Body of pancreas (tissue), 4 donors: ENCODE results near the gene NECTIN2. TPM values are rescaled to one million over a fixed set of nuclear protein-coding genes. Genes with fewer than 3 reads are reported as not detected.

Source experiments
- ATAC-seq: fragments of 150-250 bp; one replicate; pipeline ENCODE4 v1.9.1; 2016
- DNase-seq, 4 donors: peaks; one replicate each; pipeline ENCODE4 v3.0.0-alpha.2; 2019
- H3K27ac ChIP-seq, 4 donors: fragments of 200-600 bp; sonication (generic); 1 replicate in 3 of 4; 2 replicates in 1 of 4; pipeline versions ENCODE4 v1.5.1 to v1.6.1; 2016 to 2019; ENCODE audit warnings: mild to moderate bottlenecking in 1 of 4, mixed read lengths in 1 of 4, moderate library complexity in 1 of 4
- H3K27me3 ChIP-seq, 2 donors: fragments of 200-600 bp; sonication (generic); one replicate each; pipeline ENCODE4 v1.6.0; 2016; ENCODE audit warnings: mild to moderate bottlenecking in 1 of 2
- H3K36me3 ChIP-seq, 2 donors: fragments of 200-600 bp; sonication (generic); replicated peaks in 1 of 2; 2 replicates each; pipeline ENCODE4 v1.5.1; 2016; ENCODE audit warnings: low read depth in 2 of 2; ENCODE audit not compliant: insufficient read depth in 1 of 2
- H3K4me1 ChIP-seq: fragments of 200-600 bp; sonication (generic); one replicate; pipeline ENCODE4 v1.6.0; 2016
- H3K4me3 ChIP-seq, 2 donors: fragments of 200-600 bp; sonication (generic); 1 replicate in 1 of 2; 2 replicates in 1 of 2; pipeline ENCODE4 v1.5.1; 2016 to 2019
- H3K9me3 ChIP-seq, 3 donors: fragments of 200-600 bp; sonication (generic); 1 replicate in 2 of 3; 2 replicates in 1 of 3; pipeline ENCODE4 v1.5.1; 2016
- POLR2A ChIP-seq, 3 donors: fragments of 450-650 bp; IDR thresholded peaks; one replicate each; pipeline ENCODE4 v1.6.1; 2016; ENCODE audit warnings: antibody characterized with exemption in 3 of 3, mild to moderate bottlenecking in 2 of 3
- WGBS, 2 donors: methylation state at CpG; one replicate each; pipeline ENCODE4 v1.1.5; 2017; 5-methylcytosine and 5-hydroxymethylcytosine counted together
- intact Hi-C: fragments of 100-400 bp; cut with DNase I; formaldehyde crosslinking; loops from one replicate; pipeline ENCODE4 v1.15.1; 2023
- total RNA-seq, 2 donors: library from RNA; depleted of rRNA; stranded (reverse); fragments of >200 nt; gene quantifications; one replicate each; pipeline ENCODE4 v1.1.0, GENCODE V29; 2016
- TF ChIP-seq, protein P1 (sequence below), 7 experiments: fragments of 450-650 bp in 4 of 7; fragments of 200-600 bp in 3 of 7; sonication (generic) in 3 of 7; IDR thresholded peaks; one replicate each; pipeline ENCODE4 v1.5.1; 2016 to 2019; ENCODE audit warnings: antibody characterized with exemption in 7 of 7

The NECTIN2 gene
- total RNA-seq, 2 donors from 2014 or later, result 54.0 to 137 TPM

DNA sequence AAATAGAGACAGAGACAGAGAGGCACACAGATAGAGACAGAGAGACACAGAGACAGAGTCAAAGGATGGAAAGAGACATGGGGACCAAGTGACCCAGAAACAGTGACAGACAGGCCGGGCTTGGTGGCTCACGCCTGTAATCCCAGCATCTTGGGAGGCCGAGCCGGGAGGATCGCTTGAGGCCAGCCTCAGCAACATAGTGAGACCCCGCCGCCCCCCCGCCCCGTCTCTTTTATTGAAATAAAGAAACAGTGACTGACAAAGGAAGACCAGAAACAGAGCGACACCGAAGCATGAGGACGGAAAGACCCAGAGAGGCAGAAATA, 848 bp upstream of the NECTIN2 start:
- DNase-seq (no peak), ATAC-seq (no peak)
- H3K9me3 ChIP-seq, result no peaks in the 10 kb centered on the region
- H3K4me3 ChIP-seq, result no peak overlapping the region
- TF ChIP-seq, protein P1, sequence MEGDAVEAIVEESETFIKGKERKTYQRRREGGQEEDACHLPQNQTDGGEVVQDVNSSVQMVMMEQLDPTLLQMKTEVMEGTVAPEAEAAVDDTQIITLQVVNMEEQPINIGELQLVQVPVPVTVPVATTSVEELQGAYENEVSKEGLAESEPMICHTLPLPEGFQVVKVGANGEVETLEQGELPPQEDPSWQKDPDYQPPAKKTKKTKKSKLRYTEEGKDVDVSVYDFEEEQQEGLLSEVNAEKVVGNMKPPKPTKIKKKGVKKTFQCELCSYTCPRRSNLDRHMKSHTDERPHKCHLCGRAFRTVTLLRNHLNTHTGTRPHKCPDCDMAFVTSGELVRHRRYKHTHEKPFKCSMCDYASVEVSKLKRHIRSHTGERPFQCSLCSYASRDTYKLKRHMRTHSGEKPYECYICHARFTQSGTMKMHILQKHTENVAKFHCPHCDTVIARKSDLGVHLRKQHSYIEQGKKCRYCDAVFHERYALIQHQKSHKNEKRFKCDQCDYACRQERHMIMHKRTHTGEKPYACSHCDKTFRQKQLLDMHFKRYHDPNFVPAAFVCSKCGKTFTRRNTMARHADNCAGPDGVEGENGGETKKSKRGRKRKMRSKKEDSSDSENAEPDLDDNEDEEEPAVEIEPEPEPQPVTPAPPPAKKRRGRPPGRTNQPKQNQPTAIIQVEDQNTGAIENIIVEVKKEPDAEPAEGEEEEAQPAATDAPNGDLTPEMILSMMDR (IDR thresholded peaks at IDR 0.05), result no peak
- H3K27ac ChIP-seq, result peak overlapping the region in 3 of 4 donors; percentile 72 to 98 (median 94)
- peaks cover 42% of the 10 kb centered on the region for H3K4me1 ChIP-seq
- H3K36me3 ChIP-seq, result no peaks in the 10 kb centered on the region
- intact Hi-C loops, result no loop called here
- H3K27me3 ChIP-seq, result no peaks in the 10 kb centered on the region
- WGBS, 2 donors, result 8 to 10% methylated on average over 12 of the region's 12 CpGs

DNA sequence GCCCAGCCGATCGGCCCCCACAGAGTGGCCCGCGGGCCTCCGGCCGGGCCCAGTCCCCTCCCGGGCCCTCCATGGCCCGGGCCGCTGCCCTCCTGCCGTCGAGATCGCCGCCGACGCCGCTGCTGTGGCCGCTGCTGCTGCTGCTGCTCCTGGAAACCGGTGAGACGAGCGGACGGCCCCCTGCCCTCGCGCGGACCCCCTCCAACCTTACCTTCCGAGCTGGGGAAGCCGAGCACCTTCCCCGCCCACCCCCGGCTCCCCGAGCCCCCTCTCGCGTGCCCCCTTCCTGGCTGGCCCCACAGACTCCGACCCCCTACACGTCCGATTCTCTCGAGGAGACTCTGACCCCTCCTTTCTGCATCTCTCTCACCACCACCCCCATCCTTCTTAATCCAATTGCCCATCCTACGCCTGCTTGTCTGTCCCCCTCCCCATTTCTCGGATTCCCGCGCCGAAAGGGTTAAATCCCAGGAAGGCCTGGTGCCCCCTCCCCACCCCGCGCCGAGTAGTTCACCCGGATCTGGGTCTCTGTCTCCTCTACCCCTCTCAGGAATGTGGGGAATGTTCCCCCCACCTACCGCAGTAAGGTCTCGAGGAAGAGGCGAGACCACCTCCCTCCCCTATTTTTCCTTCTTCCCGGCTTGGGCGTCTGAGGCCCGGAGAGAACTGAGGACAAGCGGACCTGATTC, 502 bp downstream of the NECTIN2 start:
- TF ChIP-seq POLR2A (IDR thresholded peaks at IDR 0.05), result no peak
- TF ChIP-seq, protein P1 (IDR thresholded peaks at IDR 0.05), result no peak
- DNase-seq (peak in 3 of 4 donors; percentile 32 to 62 (median 34)), ATAC-seq (no peak)
- whole genome bisulfite sequencing, 2 donors, result 0 to 1% methylated on average over 23 to 45 of the region's 51 CpGs
- Histone ChIP-seq H3K27ac (peak overlapping the region; percentile 86 to 100 (median 96)), H3K27me3 (no peaks in the 10 kb centered on the region), H3K4me3 (peak overlapping the region; percentile 80 to 99), H3K9me3 (no peaks in the 10 kb centered on the region), H3K36me3 (no peaks in the 10 kb centered on the region), H3K4me1 (peaks cover 47% of the 10 kb centered on the region)
- intact Hi-C loops, result no loop called here

DNA sequence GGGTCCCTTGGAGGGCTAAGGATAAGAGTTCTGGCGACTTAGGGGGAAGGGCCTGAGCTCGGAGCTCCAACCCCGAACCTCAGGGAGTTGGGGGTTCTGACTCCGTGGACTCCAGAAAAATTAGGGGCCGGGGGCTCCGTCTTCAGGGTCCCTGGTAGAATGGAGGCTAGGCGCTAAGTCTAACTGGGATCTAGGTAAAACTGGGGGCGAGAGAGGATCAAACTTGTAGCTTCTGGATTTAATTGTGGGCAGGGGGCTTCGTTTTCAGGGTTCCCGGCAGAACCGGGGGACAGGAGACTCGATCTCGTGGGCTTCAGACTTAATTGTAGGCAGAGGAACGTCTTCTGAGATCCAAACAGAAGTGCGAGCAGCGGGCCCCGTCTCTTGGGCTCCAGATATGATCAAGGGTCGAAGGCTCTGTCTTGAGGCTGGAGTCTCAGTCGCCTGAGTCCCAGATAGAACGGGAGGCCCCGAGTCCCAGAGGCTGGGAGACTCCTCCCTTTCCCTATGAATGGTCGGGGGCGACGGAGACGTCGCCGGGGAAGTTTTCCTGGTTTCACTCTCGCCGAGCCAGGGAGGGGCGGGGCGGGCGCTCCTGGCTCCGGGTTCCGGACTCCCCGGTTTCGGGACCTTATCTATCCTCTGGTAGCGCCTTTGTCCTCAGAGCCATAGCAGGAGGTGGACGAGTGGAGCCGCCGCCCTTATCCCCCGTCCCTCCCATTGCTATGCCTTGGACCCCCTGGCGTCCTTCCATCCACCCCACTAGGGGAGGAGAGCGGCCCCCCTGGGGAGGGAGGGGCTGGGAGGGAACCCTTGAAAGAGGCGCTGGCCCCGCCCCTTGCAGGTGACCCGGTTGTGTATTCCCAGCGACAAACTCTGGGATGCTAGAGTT, 1.3 kb downstream of the NECTIN2 start:
- WGBS, 2 donors, result 1 to 3% methylated on average over 12 to 47 of the region's 47 CpGs
- Histone ChIP-seq H3K9me3 (no peaks in the 10 kb centered on the region), H3K27me3 (no peaks in the 10 kb centered on the region), H3K4me1 (peaks cover 47% of the 10 kb centered on the region), H3K36me3 (no peaks in the 10 kb centered on the region), H3K27ac (peak overlapping the region; percentile 86 to 100 (median 96)), H3K4me3 (peak overlapping the region; percentile 80 to 99)
- ATAC-seq, result peak; percentile 37
- peak; percentile 76 to 95 (median 93) for TF ChIP-seq POLR2A (IDR thresholded peaks at IDR 0.05)
- TF ChIP-seq, protein P1 (IDR thresholded peaks at IDR 0.05), result peak in 2 of 7 experiments; percentile 1 to 7
- peak; percentile 81 to 87 (median 86) for DNase-seq
- intact Hi-C loops, result no loop called here

DNA sequence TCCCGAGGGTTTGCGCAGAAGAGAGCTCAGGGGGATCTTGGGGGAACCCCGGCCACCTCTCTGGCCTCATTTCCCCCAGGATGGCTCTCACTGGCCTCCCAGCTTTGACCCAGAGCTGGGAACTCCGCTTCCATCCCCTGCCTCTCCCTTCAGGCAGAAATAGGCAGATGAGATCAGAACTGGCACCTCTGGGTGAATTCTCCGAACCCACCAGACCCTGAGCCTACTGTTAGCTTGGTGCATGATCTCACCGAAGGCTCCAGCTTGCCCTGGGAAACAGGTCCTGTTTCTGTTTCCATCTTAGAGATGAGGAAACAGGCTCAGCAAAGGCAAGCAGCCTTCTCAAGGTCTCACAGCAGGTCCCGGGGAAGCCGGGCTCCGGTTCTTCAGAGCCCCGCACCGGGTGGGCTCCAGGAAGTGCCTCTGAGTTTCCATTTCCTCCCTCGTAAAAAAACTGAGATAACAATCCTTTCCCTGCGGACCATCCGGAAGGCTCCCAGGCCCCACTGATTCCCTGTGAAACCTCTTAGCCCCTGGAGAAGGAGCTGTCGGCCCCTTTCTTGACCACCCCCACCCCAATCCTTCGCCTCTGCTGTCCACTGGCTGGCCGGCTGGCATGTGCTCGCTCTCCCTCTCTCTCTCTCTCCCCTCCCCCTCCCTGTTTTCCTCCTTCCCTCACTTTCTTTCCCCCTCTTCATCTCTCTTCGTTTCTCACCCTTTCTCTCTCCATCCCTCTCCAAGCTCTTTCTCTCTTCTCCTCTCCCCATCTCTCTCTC, 2.1 kb downstream of the NECTIN2 start:
- ATAC-seq, result no peak
- Histone ChIP-seq H3K27ac (peak overlapping the region; percentile 86 to 100 (median 96)), H3K36me3 (no peaks in the 10 kb centered on the region), H3K9me3 (no peaks in the 10 kb centered on the region), H3K27me3 (no peaks in the 10 kb centered on the region), H3K4me1 (peaks cover 47% of the 10 kb centered on the region), H3K4me3 (peak overlapping the region in 1 of 2 donors; percentile 99)
- DNase-seq, result peak; percentile 34 to 49 (median 43)
- 32 to 56% methylated on average over 9 to 18 of the region's 19 CpGs for WGBS, 2 donors
- no peak for TF ChIP-seq POLR2A (IDR thresholded peaks at IDR 0.05)
- TF ChIP-seq, protein P1 (IDR thresholded peaks at IDR 0.05), result peak in 1 of 7 experiments; percentile 0
- intact Hi-C loops, result no loop called here
